Glutamatergic neuron (in vitro differentiated cells): ENCODE results near the gene KIF26B. TPM values are rescaled to one million over a fixed set of nuclear protein-coding genes. Genes with fewer than 3 reads are reported as not detected.

Experiments
- DNase-seq: peaks from one replicate; pipeline ENCODE4 v3.0.0; 2022
- H3K27ac Mint-ChIP-seq: one replicate; pipeline ENCODE4 v1.8.0; 2020; ENCODE audit warnings: mild to moderate bottlenecking, mixed read lengths, inconsistent platforms; ENCODE audit not compliant: unreplicated experiment
- H3K27me3 Mint-ChIP-seq: one replicate; pipeline ENCODE4 v1.8.0; 2020; ENCODE audit warnings: mild to moderate bottlenecking, moderate library complexity, mixed read lengths, inconsistent platforms; ENCODE audit not compliant: unreplicated experiment
- H3K36me3 Mint-ChIP-seq: one replicate; pipeline ENCODE4 v1.8.0; 2020; ENCODE audit warnings: mild to moderate bottlenecking, mixed read lengths, inconsistent platforms; ENCODE audit not compliant: unreplicated experiment
- H3K4me1 Mint-ChIP-seq: one replicate; pipeline ENCODE4 v1.8.0; 2020; ENCODE audit warnings: mild to moderate bottlenecking, low read depth, mixed read lengths, inconsistent platforms; ENCODE audit not compliant: unreplicated experiment
- H3K4me3 Mint-ChIP-seq: one replicate; pipeline ENCODE4 v1.8.0; 2020; ENCODE audit warnings: mild to moderate bottlenecking, mixed read lengths, inconsistent platforms; ENCODE audit not compliant: unreplicated experiment
- H3K9me3 Mint-ChIP-seq: one replicate; pipeline ENCODE4 v1.8.0; 2020; ENCODE audit warnings: mild to moderate bottlenecking, moderate library complexity, mixed read lengths, inconsistent platforms; ENCODE audit not compliant: unreplicated experiment
- CTCF ChIP-seq: fragments of 200-600 bp; sonication (generic); IDR thresholded peaks from one replicate; pipeline ENCODE4 v1.5.0; 2021; ENCODE audit not compliant: partially characterized antibody, unreplicated experiment
- total RNA-seq: library from RNA; stranded (reverse); fragmentation: NEBNext Ultra II Directional; extraction: Animal tissue kit (Norgen Biotek cat#: 25700); gene quantifications from one replicate; pipeline ENCODE4 v1.2.1, GENCODE V29; 2021; ENCODE audit not compliant: unreplicated experiment

Gene KIF26B
- total RNA-seq, 1 donor from 2014 or later: 2.4 TPM

GRCh38 chr1:245116751-245117150, 38.0 kb upstream of the KIF26B start:
- Mint-ChIP-seq H3K27me3 (peaks cover 2% of the 10 kb centered on the region), H3K36me3 (no peaks in the 10 kb centered on the region), H3K27ac (no peak overlapping the region), H3K9me3 (peaks cover 2% of the 10 kb centered on the region), H3K4me1 (no peaks in the 10 kb centered on the region), H3K4me3 (no peak overlapping the region)
- no peak for TF ChIP-seq CTCF
- DNase-seq: no peak

- H3K36me3 Mint-ChIP-seq: no peaks in the 10 kb centered on the region
- H3K4me3 Mint-ChIP-seq: no peak overlapping the region
- H3K4me1 Mint-ChIP-seq: no peaks in the 10 kb centered on the region
- peaks cover 2% of the 10 kb centered on the region for H3K27me3 Mint-ChIP-seq
- H3K27ac Mint-ChIP-seq: no peak overlapping the region
- peaks cover 2% of the 10 kb centered on the region for H3K9me3 Mint-ChIP-seq
- TF ChIP-seq CTCF: no peak
- DNase-seq: no peak
Observed at GRCh38 chr1:245118066-245118465, 36.7 kb upstream of the KIF26B start.

GRCh38 chr1:245118806-245119205, 36.0 kb upstream of the KIF26B start:
- Mint-ChIP-seq H3K36me3 (no peaks in the 10 kb centered on the region), H3K4me3 (no peak overlapping the region), H3K27me3 (peaks cover 2% of the 10 kb centered on the region), H3K4me1 (no peaks in the 10 kb centered on the region), H3K27ac (no peak overlapping the region), H3K9me3 (peaks cover 2% of the 10 kb centered on the region)
- TF ChIP-seq CTCF: no peak
- DNase-seq: no peak

GRCh38 chr1:245121523-245121922, 33.3 kb upstream of the KIF26B start:
- Mint-ChIP-seq H3K36me3 (peaks cover 6% of the 10 kb centered on the region), H3K9me3 (peaks cover 2% of the 10 kb centered on the region), H3K27me3 (no peaks in the 10 kb centered on the region), H3K27ac (no peak overlapping the region), H3K4me3 (no peak overlapping the region), H3K4me1 (no peaks in the 10 kb centered on the region)
- no peak for DNase-seq
- TF ChIP-seq CTCF: no peak

GRCh38 chr1:245124241-245124640, 30.5 kb upstream of the KIF26B start:
- Mint-ChIP-seq H3K27ac (no peak overlapping the region), H3K27me3 (peaks cover 2% of the 10 kb centered on the region), H3K4me1 (no peaks in the 10 kb centered on the region), H3K9me3 (peaks cover 3% of the 10 kb centered on the region), H3K4me3 (no peak overlapping the region), H3K36me3 (peaks cover 6% of the 10 kb centered on the region)
- TF ChIP-seq CTCF: no peak
- no peak for DNase-seq
